Subcutaneous abdominal adipose tissue (tissue), 5 donors: ENCODE results near the gene DYNLRB1.
"Not testable (repeated sequence)": the region's sequence is repeated elsewhere in the genome, so short reads cannot be mapped to it uniquely, and the experiment has no call there.

ENCODE experiments used
- H3K27ac ChIP-seq: one replicate; pipeline ENCODE4 v1.7.0; 2013; ENCODE audit warnings: low read depth, mild to moderate bottlenecking, inconsistent platforms, low read length, moderate library complexity
- H3K27me3 ChIP-seq, 5 donors: one replicate each; pipeline ENCODE4 v1.7.0; 2013; ENCODE audit warnings: low read length in 5 of 5, inconsistent platforms in 1 of 5; ENCODE audit not compliant: control insufficient read depth in 5 of 5, insufficient read depth in 4 of 5
- H3K36me3 ChIP-seq, 5 donors: one replicate each; pipeline ENCODE4 v1.7.0; 2013; ENCODE audit warnings: low read length in 5 of 5; ENCODE audit not compliant: control insufficient read depth in 5 of 5, insufficient read depth in 5 of 5
- H3K4me1 ChIP-seq, 5 donors: one replicate each; pipeline ENCODE4 v1.7.0; 2013; ENCODE audit warnings: low read length in 5 of 5, mild to moderate bottlenecking in 3 of 5, moderate library complexity in 1 of 5; ENCODE audit not compliant: control insufficient read depth in 5 of 5, insufficient read depth in 5 of 5
- H3K4me3 ChIP-seq, 5 donors: one replicate each; pipeline ENCODE4 v1.7.0; 2013; ENCODE audit warnings: low read length in 5 of 5, low read depth in 1 of 5
- H3K9ac ChIP-seq, 5 donors: one replicate each; pipeline ENCODE4 v1.7.0; 2013; ENCODE audit warnings: low read length in 5 of 5, mild to moderate bottlenecking in 4 of 5, moderate library complexity in 3 of 5
- H3K9me3 ChIP-seq, 5 donors: one replicate each; pipeline ENCODE4 v1.7.0; 2013; ENCODE audit warnings: low read length in 5 of 5; ENCODE audit not compliant: control insufficient read depth in 5 of 5
- donor health status: healthy.
- donor health status: healthy.
- donor health status: healthy.
- donor health status: healthy.
- donor health status: healthy.

DYNLRB1 gene

GRCh38 chr20:34511891-34512265 is 4.3 kb upstream of the DYNLRB1 start:
- no peak overlapping the region for H3K9ac ChIP-seq
- no peak overlapping the region for H3K4me3 ChIP-seq
- H3K36me3 ChIP-seq = peaks cover 10 to 25% (median 12%) of the 10 kb centered on the region in 5 donors
- no peaks in the 10 kb centered on the region for H3K9me3 ChIP-seq
- no peak overlapping the region for H3K27ac ChIP-seq
- H3K4me1 ChIP-seq = peaks cover 0 to 21% (median 15%) of the 10 kb centered on the region in 5 donors
- H3K27me3 ChIP-seq = no peaks in the 10 kb centered on the region

GRCh38 chr20:34512266-34512954 is 3.8 kb upstream of the DYNLRB1 start:
- Histone ChIP-seq H3K4me1 (peaks cover 0 to 25% (median 20%) of the 10 kb centered on the region in 5 donors), H3K36me3 (peaks cover 10 to 25% (median 11%) of the 10 kb centered on the region in 5 donors), H3K27me3 (no peaks in the 10 kb centered on the region), H3K27ac (peak overlapping the region; percentile 3), H3K4me3 (no peak overlapping the region), H3K9ac (no peak overlapping the region), H3K9me3 (no peaks in the 10 kb centered on the region)

DNA sequence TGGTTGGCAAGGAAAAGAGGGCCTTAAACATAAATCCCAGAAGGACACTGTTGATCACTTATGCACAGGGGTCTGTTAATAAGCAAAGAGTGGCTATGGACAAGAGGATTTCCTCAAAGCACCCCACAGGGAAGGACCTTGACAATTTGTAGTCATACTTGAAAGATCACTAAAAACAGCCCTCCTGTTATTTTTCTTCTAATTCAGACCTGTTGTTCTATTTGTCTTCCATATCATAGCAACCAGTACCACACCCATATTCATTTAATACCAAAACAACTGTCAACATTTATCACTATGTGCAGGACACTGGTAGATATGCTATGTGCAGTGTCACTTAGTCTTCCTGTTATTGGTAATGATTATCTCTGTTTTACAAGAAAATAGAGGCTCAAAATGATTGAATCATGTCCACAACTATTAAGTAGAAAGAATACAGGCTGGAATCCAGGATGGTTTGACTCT is 3.2 kb upstream of the DYNLRB1 start:
- H3K36me3 ChIP-seq = peaks cover 4 to 20% (median 6%) of the 10 kb centered on the region in 5 donors
- no peak overlapping the region for H3K9ac ChIP-seq

GRCh38 chr20:34514034-34514433 is 2.2 kb upstream of the DYNLRB1 start:
- peaks cover 0 to 12% (median 3%) of the 10 kb centered on the region in 5 donors for H3K36me3 ChIP-seq
- not testable (repeated sequence) for H3K9me3 ChIP-seq, H3K4me3 ChIP-seq, H3K9ac ChIP-seq, H3K27me3 ChIP-seq, H3K27ac ChIP-seq
- H3K4me1 ChIP-seq = peaks cover 0 to 28% (median 23%) of the 10 kb centered on the region in 5 donors

More for the DNA sequence above, 3.2 kb upstream of the DYNLRB1 start:
- Histone ChIP-seq H3K27me3 (no peaks in the 10 kb centered on the region), H3K9me3 (no peaks in the 10 kb centered on the region), H3K4me3 (no peak overlapping the region), H3K27ac (peak overlapping the region; percentile 3), H3K4me1 (peaks cover 0 to 25% (median 23%) of the 10 kb centered on the region in 5 donors)

- Histone ChIP-seq H3K9ac (peak overlapping the region; percentile 52 to 97 (median 95)), H3K27ac (peak overlapping the region; percentile 91), H3K9me3 (no peaks in the 10 kb centered on the region), H3K4me1 (peaks cover 0 to 28% (median 23%) of the 10 kb centered on the region in 5 donors), H3K36me3 (peaks cover 0 to 14% (median 3%) of the 10 kb centered on the region in 5 donors), H3K27me3 (no peaks in the 10 kb centered on the region), H3K4me3 (peak overlapping the region; percentile 91 to 96 (median 93))
These were observed 1.2 kb upstream of the DYNLRB1 start for GRCh38 chr20:34514897-34515483.

- H3K27me3 ChIP-seq = no peaks in the 10 kb centered on the region
- H3K9me3 ChIP-seq = no peaks in the 10 kb centered on the region
- peaks cover 0 to 14% (median 3%) of the 10 kb centered on the region in 5 donors for H3K36me3 ChIP-seq
- H3K4me1 ChIP-seq = peaks cover 0 to 28% (median 23%) of the 10 kb centered on the region in 5 donors
- H3K27ac ChIP-seq = peak overlapping the region; percentile 91
- peak overlapping the region; percentile 73 to 97 (median 95) for H3K9ac ChIP-seq
- H3K4me3 ChIP-seq = peak overlapping the region; percentile 91 to 96 (median 93)
These were observed 557 bp upstream of the DYNLRB1 start for GRCh38 chr20:34515484-34516246.

- peak overlapping the region; percentile 35 to 97 (median 95) for H3K9ac ChIP-seq
- peaks cover 0 to 11% (median 3%) of the 10 kb centered on the region in 5 donors for H3K36me3 ChIP-seq
- peaks cover 0 to 28% (median 23%) of the 10 kb centered on the region in 5 donors for H3K4me1 ChIP-seq
- no peaks in the 10 kb centered on the region for H3K9me3 ChIP-seq
- peak overlapping the region; percentile 88 to 96 (median 93) for H3K4me3 ChIP-seq
- H3K27ac ChIP-seq = peak overlapping the region; percentile 91
- no peaks in the 10 kb centered on the region for H3K27me3 ChIP-seq
These were observed 888 bp downstream of the DYNLRB1 start for GRCh38 chr20:34517114-34517505.

DNA sequence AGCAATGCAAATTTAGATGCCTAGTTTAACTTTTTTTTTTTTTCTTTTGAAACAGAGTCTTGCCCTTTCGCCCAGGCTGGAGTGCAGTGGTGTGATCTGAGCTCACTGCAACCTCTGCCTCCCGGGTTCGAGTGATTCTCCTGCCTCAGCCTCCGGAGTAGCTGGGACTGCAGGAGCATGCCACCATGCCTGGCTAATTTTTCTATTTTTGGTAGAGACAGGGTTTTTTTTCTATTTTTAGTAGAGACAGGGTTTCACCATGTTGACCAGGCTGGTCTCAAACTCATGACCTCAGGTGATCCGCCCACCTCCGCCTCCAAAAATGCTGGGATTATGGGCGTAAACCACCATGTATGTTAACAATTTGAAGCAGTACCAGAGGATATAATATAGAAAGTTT is 2.6 kb downstream of the DYNLRB1 start:
- H3K27ac ChIP-seq = not testable (repeated sequence)
- H3K4me1 ChIP-seq = peaks cover 8 to 39% (median 35%) of the 10 kb centered on the region in 5 donors

DNA sequence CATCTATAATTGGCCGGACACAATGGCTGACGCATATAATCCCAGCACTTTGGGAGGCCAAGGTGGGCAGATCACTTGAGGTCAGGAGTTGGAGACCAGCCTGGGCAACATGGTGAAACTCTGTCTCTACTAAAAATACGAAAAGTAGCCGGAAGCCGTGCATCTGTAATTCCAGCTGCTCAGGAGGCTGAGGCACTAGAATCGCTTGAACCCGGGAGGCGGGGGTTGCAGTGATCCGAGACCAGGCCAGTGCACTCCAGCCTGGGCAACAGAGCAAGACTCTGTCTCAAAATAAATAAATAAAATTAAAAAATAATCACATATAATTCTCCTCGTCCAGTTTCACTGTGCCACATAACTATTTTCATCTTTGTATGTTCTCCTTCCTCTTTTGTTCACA is 3.6 kb downstream of the DYNLRB1 start:
- H3K9me3 ChIP-seq, H3K27ac ChIP-seq, H3K9ac ChIP-seq, H3K27me3 ChIP-seq, H3K36me3 ChIP-seq, H3K4me3 ChIP-seq: not testable (repeated sequence)
- peaks cover 9 to 47% (median 38%) of the 10 kb centered on the region in 5 donors for H3K4me1 ChIP-seq

More for the DNA sequence above, 2.6 kb downstream of the DYNLRB1 start:
- not testable (repeated sequence) for H3K4me3 ChIP-seq, H3K27me3 ChIP-seq, H3K9me3 ChIP-seq, H3K9ac ChIP-seq, H3K36me3 ChIP-seq
